Fibroblast of lung (primary cell): ENCODE measurements around the gene CCDC110. TPM values are rescaled to one million over a fixed set of nuclear protein-coding genes. Genes with fewer than 3 reads are reported as not detected.

Experiments used
- DNase-seq, 2 donors: peaks; one replicate each; pipeline versions ENCODE4 v3.0.0 to v3.0.0-alpha.2; 2010; ENCODE audit warnings: low read depth in 2 of 2
- H2AFZ ChIP-seq: 2 replicates; pipeline ENCODE4 v1.5.1; 2012; ENCODE audit warnings: low read length, control low read depth, inconsistent platforms
- H3K27ac ChIP-seq: 2 replicates; pipeline ENCODE4 v1.5.1; 2011; ENCODE audit warnings: low read length, control low read depth; ENCODE audit not compliant: insufficient read depth
- H3K27me3 ChIP-seq: 2 replicates; pipeline ENCODE4 v1.5.1; 2011; ENCODE audit warnings: mild to moderate bottlenecking, low read length; ENCODE audit not compliant: control insufficient read depth, insufficient read depth
- H3K36me3 ChIP-seq: 2 replicates; pipeline ENCODE4 v1.5.1; 2011; ENCODE audit warnings: low read length; ENCODE audit not compliant: control insufficient read depth, insufficient read depth
- H3K4me1 ChIP-seq: 2 replicates; pipeline ENCODE4 v1.5.1; 2011; ENCODE audit warnings: low read length; ENCODE audit not compliant: control insufficient read depth, insufficient read depth; ENCODE audit errors: extremely low read depth
- H3K4me2 ChIP-seq: 2 replicates; pipeline ENCODE4 v1.5.1; 2011; ENCODE audit warnings: low read length, control low read depth; ENCODE audit not compliant: insufficient read depth; ENCODE audit errors: extremely low read depth
- H3K4me3 ChIP-seq, 4 experiments: fragments of 200-600 bp in 1 of 4; sonication (generic) in 1 of 4; replicated peaks in 1 of 4; 2 replicates each; pipeline ENCODE4 v1.5.1; 2011 to 2016; ENCODE audit warnings: low read length in 4 of 4, low read depth in 3 of 4, mild to moderate bottlenecking in 3 of 4, control low read depth in 2 of 4, inconsistent platforms in 1 of 4, mixed read lengths in 1 of 4; ENCODE audit not compliant: insufficient read depth in 1 of 4; ENCODE audit errors: control extremely low read depth in 1 of 4
- H3K79me2 ChIP-seq: 2 replicates; pipeline ENCODE4 v1.5.1; 2012; ENCODE audit warnings: mild to moderate bottlenecking, low read length, inconsistent platforms; ENCODE audit not compliant: control insufficient read depth, insufficient read depth
- H3K9ac ChIP-seq: 2 replicates; pipeline ENCODE4 v1.5.1; 2011; ENCODE audit warnings: mild to moderate bottlenecking, low read length, control low read depth; ENCODE audit not compliant: insufficient read depth
- H3K9me3 ChIP-seq: 2 replicates; pipeline ENCODE4 v1.5.1; 2012; ENCODE audit warnings: low read depth, low read length; ENCODE audit not compliant: control insufficient read depth, insufficient read depth
- H4K20me1 ChIP-seq: 2 replicates; pipeline ENCODE4 v1.5.1; 2011; ENCODE audit warnings: low read length; ENCODE audit not compliant: control insufficient read depth, insufficient read depth; ENCODE audit errors: extremely low read depth
- CTCF ChIP-seq, 2 donors: IDR thresholded peaks in 1 of 2; conservative IDR thresholded peaks in 1 of 2; 1 replicate in 1 of 2; 2 replicates in 1 of 2; pipeline ENCODE4 v1.5.1; 2011 to 2012; ENCODE audit warnings: low read length in 2 of 2, control low read depth in 1 of 2, inconsistent platforms in 1 of 2, low read depth in 1 of 2, mild to moderate bottlenecking in 1 of 2
- EZH2 ChIP-seq: IDR thresholded peaks from 2 replicates; pipeline ENCODE4 v1.5.1; 2012; ENCODE audit warnings: low read length, control low read depth, mild to moderate bottlenecking; ENCODE audit errors: missing control alignments
- polyA plus RNA-seq, 2 donors: library from polyadenylated mRNA; depleted of rRNA in 1 of 2; stranded (reverse) in 1 of 2; unstranded in 1 of 2; fragments of >200 nt; gene quantifications; 2 replicates each; pipeline ENCODE4 v1.2.1, GENCODE V29; 2011 to 2012; ENCODE audit warnings: missing spikeins in 1 of 2
- total RNA-seq: library from RNA; depleted of rRNA; stranded (reverse); fragments of >200 nt; gene quantifications from 2 replicates; pipeline ENCODE4 v1.2.1, GENCODE V29; 2014

CCDC110 gene
- total and polyA plus RNA-seq, 2 donors (not counting 1 experiment from before 2014, with no cell fraction given): 0.83 to 2.0 TPM

DNA sequence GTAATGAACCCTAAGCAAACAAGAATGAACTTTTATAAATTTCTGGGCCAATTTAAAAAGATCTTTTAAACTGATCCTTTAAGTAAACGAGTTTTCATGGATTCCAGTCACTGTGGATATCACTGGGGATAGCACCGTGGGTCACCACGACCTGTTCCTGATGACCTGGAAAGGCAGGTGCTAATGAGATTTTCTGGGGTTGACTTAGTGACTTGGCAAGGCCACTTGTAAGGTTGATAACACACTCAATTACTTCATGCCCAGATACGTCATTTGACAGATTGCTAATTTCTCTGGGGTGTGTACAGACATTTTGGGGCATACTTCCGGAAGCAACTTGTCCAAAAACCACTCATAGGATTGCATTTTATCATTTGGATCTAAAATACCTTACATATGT lies 39.3 kb upstream of the CCDC110 start:
- no peak overlapping the region for H3K9ac ChIP-seq
- H2AFZ ChIP-seq: no peak overlapping the region
- no peak for DNase-seq
- no peaks in the 10 kb centered on the region for H3K79me2 ChIP-seq
- no peaks in the 10 kb centered on the region for H3K27me3 ChIP-seq
- no peaks in the 10 kb centered on the region for H3K4me1 ChIP-seq
- TF ChIP-seq CTCF (conservative IDR thresholded peaks at IDR 0.05 in 1 of 2, IDR thresholded peaks at IDR 0.05 in 1 of 2; ENCODE audit: low read depth in 1 of 2, low read length in 2 of 2): no peak
- TF ChIP-seq EZH2: no peak
- H3K4me2 ChIP-seq: no peak overlapping the region
- H3K9me3 ChIP-seq: no peaks in the 10 kb centered on the region
- no peaks in the 10 kb centered on the region for H3K36me3 ChIP-seq
- no peak overlapping the region for H3K4me3 ChIP-seq
- H3K27ac ChIP-seq: no peak overlapping the region
- H4K20me1 ChIP-seq: no peaks in the 10 kb centered on the region

GRCh38 chr4:185508181-185508580 lies 36.6 kb upstream of the CCDC110 start:
- no peak overlapping the region for H3K9ac ChIP-seq
- TF ChIP-seq EZH2 (no peak), CTCF (conservative IDR thresholded peaks at IDR 0.05 in 1 of 2, IDR thresholded peaks at IDR 0.05 in 1 of 2; ENCODE audit: low read depth in 1 of 2, low read length in 2 of 2) (no peak)
- H3K4me3 ChIP-seq: no peak overlapping the region
- H3K9me3 ChIP-seq: no peaks in the 10 kb centered on the region
- no peaks in the 10 kb centered on the region for H4K20me1 ChIP-seq
- DNase-seq: no peak
- no peak overlapping the region for H3K4me2 ChIP-seq
- H2AFZ ChIP-seq: no peak overlapping the region
- no peaks in the 10 kb centered on the region for H3K79me2 ChIP-seq
- H3K27me3 ChIP-seq: no peaks in the 10 kb centered on the region
- H3K4me1 ChIP-seq: peaks cover 5% of the 10 kb centered on the region
- no peaks in the 10 kb centered on the region for H3K36me3 ChIP-seq
- H3K27ac ChIP-seq: no peak overlapping the region

- Histone ChIP-seq H3K4me3 (no peak overlapping the region), H4K20me1 (no peaks in the 10 kb centered on the region), H3K79me2 (no peaks in the 10 kb centered on the region), H3K9ac (no peak overlapping the region), H3K9me3 (no peaks in the 10 kb centered on the region), H2AFZ (no peak overlapping the region), H3K27me3 (no peaks in the 10 kb centered on the region), H3K4me1 (peaks cover 5% of the 10 kb centered on the region), H3K27ac (no peak overlapping the region), H3K36me3 (no peaks in the 10 kb centered on the region), H3K4me2 (no peak overlapping the region)
- no peak for DNase-seq
- no peak for TF ChIP-seq CTCF (conservative IDR thresholded peaks at IDR 0.05 in 1 of 2, IDR thresholded peaks at IDR 0.05 in 1 of 2; ENCODE audit: low read depth in 1 of 2, low read length in 2 of 2)
- no peak for TF ChIP-seq EZH2
Measured at GRCh38 chr4:185506422-185506821, 34.9 kb upstream of the CCDC110 start.
